ENCODE data around the gene GCH1. TPM values are rescaled to one million over a fixed set of nuclear protein-coding genes. Genes with fewer than 3 reads are reported as not detected.
"Not testable (repeated sequence)": the region's sequence is repeated elsewhere in the genome, so short reads cannot be mapped to it uniquely, and the experiment has no call there.

The GCH1 gene
- total RNA-seq, 1 donor from 2014 or later, result 4.6 TPM

DNA sequence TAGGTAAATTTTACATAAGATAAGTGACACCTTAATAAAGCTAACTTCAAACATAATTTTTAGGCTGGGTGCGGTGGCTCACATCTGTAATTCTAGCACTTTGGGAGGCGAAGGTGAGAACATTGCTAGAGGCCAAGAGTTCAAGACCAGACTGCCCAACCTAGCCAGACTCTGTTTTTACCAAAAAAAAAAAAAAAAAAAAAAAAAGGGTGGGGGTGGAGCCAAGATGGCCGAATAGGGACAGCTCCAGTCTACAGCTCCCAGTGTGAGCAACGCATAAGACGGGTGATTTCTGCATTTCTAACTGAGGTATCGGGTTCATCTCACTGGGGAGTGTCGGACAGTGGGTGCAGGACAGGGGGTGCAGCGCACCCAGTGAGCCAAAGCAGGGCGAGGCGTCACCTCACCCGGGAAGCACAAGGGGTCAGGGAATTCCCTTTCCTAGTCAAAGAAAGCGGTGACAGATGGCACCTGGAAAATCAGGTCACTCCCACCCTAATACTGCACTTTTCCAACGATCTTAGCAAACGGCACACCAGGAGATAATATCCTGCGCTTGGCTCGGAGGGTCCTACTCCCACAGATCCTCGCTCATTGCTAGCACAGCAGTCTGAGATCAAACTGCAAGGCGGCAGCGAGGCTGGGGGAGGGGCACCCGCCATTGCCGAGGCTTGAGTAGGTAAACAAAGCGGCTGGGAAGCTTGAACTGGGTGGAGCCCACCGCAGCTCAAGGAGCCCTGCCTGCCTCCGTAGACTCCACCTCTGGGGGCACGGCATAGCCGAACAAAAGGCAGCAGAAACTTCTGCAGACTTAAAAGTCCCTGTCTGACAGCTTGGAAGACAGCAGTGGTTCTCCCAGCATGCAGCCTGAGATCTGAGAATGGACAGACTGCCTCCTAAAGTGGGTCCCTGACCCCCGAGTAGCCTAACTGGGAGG is 32.2 kb downstream of the GCH1 start:
- DNase-seq (ENCODE audit: low read depth in 2 of 2), result not testable (repeated sequence)

DNA sequence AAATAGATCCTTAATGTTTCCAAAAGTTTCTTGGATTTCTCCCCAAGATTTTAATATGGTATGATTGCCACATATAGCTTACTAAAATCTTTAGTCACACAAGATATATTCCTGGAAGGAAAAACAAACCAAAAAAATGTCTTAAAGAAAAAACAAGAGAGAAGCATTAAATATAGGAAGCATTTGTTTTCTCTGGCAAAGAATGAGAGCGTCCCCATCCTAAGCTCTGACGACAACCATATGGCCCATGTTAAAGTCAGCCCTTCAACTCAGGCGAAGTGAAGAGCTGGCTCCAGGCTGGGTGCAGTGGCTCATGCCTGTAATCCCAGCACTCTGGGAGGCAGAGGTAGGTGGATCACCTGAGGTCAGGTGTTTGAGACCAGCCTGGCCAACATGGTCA is 35.6 kb downstream of the GCH1 start:
- DNase-seq (ENCODE audit: low read depth in 2 of 2), result peak in 1 of 2 donors; percentile 20

GRCh38 chr14:54866588-54866987 is 36.0 kb downstream of the GCH1 start:
- DNase-seq (ENCODE audit: low read depth in 2 of 2), result peak in 1 of 2 donors; percentile 47

- no peak for DNase-seq (ENCODE audit: low read depth in 2 of 2)
Observed at GRCh38 chr14:54864526-54864925, 38.1 kb downstream of the GCH1 start.

DNA sequence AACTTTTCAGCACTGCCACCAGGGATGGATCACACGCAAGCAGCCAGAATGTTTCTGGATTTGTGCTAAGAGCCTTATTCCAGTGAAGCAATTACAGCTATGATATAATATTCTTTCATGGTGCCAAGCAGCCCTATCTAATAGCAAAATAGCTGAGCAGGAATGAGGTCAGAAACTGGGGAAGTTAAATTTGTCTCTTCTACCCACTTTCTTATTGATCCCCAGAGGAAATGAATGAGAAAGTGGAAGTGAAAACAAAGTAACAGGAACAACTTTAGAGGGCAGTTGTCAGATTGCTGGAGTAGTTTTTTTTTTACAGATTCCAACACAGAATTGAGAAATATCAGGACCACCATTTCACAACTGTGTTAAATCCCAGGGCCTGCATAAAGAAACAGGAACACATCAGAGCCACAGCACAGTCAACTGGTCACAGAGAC is 44.8 kb downstream of the GCH1 start:
- no peak for DNase-seq (ENCODE audit: low read depth in 2 of 2)

- no peak for DNase-seq (ENCODE audit: low read depth in 2 of 2)
Observed at GRCh38 chr14:54856152-54856551, 46.5 kb downstream of the GCH1 start.

- DNase-seq (ENCODE audit: low read depth in 2 of 2), result no peak
Observed at GRCh38 chr14:54854181-54854580, 48.4 kb downstream of the GCH1 start.

GRCh38 chr14:54853339-54853738 is 49.3 kb downstream of the GCH1 start:
- DNase-seq (ENCODE audit: low read depth in 2 of 2), result no peak

DNA sequence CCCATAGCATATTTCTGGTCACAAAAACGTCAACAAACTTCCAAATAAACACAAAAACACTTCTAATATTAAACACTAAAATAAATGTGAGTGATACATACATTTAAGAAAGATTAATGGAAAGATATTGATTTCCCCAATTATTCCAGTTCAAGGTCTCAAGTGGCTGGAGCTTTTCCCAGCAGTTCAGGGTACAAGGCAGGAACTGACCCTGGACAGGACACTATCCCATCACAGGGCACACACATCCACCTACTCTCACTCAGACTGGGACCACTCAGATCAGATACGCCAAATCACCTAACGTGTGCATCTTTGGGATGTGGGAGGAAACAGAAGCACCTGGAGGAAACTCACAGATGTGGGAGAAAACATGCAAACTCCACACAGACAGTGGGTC is 50.4 kb downstream of the GCH1 start:
- DNase-seq (ENCODE audit: low read depth in 2 of 2), result no peak

DNA sequence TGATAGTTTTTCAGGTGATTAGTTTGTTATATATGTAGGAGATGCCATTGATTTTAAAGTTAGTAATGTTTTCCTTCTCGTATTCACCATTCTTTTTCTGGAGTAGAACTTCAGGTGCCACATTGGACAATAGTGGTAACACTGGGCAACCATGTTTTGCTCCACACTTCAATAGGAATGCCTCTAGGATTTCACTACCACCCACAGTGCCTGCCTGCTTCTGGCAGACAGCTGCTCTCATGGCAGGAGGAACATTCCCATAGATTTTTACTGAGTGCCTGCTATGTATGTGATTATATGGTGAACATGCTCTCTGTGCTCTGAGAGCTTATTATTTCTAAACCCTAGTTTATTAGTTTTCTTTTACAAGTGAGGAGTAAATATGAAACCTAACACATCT is 53.7 kb downstream of the GCH1 start:
- no peak for DNase-seq (ENCODE audit: low read depth in 2 of 2)

- no peak for DNase-seq (ENCODE audit: low read depth in 2 of 2)
Observed at GRCh38 chr14:54845641-54846040, 57.0 kb downstream of the GCH1 start.

DNA sequence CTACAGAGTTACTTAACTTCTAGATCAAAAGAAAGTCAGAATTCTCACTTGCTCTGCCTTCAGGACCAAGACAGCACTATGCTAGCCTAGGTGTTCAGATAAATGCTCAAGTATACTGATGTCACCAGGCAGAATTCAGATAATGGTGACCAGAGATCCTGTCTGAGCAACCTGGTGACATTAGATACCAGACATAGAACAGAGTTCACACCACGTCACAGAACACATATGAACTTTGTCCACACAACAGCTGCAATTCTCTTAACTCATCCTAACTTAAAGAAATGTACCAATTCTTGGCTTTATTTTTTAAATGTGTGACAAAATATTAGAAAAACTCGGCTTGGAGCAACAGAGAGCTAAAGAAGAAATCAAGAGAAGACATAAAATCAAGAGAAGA is 58.1 kb downstream of the GCH1 start:
- no peak for DNase-seq (ENCODE audit: low read depth in 2 of 2)

DNA sequence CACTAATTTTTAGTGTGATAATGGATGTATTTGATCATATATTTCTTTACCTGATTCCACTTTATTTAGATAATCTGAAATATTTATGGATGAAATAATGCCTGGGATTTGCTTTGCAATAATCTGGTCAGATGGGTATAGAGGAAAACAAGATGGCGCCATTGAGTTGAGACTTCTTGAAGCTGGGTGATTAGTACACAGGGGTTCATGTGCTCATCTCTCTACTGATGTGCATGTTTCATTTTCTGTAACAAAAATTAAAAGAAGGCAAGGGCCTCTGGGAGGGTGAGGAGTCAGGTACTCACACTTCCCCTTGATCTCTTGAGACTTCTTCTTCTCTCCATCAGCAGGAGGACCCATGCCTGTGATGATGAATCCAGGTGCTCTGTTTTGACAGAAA is 61.8 kb downstream of the GCH1 start:
- DNase-seq (ENCODE audit: low read depth in 2 of 2), result no peak

- DNase-seq (ENCODE audit: low read depth in 2 of 2), result no peak
Observed at GRCh38 chr14:54840336-54840735, 62.3 kb downstream of the GCH1 start.

DNA sequence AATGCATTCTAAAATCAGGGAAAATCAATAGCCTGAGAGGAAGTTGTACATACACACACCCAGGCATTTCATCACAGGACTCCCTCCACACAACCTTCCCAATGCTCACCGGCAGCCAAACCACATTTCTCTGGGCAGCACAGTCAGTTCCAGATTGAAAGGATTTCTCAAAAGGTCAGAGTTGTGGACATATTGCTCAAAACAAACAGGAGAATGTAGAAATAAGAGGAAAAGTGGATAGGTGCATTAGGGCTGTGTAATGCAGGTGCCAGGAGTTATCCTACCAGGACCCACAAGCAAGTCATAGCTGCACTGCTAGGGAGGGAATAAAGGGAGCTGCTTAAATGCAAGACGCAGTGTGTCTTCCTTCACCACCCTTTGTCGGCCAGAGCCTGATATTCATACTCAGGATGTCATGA is 62.9 kb downstream of the GCH1 start:
- no peak for DNase-seq (ENCODE audit: low read depth in 2 of 2)

DNA sequence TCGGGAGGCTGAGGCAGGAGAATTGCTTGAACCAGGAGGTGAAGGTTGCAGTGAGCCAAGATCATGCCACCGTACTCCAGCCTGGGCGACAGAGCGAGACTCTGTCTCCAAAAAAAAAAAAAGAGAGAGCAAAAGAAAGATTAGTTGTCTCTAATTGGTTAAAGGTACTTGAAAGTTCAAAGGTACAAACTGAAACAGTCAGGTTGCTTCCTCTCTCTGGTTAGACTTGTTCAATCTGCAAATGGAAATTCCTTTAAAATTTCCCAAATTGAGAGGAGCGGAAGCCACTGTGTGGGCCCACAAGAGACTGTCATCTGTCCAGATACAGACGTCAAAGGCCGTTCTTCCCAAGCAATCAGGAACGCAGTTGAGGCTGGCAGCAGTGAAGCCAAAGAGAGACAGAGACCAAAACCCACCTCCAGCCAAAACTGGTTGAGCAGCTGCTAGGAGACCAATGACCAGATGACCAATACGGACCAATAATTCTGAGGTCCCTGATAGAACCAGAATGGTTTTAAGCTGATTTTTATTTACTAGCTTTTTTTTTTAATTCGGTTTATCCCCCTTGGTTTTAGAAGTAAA is 63.6 kb downstream of the GCH1 start:
- DNase-seq (ENCODE audit: low read depth in 2 of 2), result no peak

DNA sequence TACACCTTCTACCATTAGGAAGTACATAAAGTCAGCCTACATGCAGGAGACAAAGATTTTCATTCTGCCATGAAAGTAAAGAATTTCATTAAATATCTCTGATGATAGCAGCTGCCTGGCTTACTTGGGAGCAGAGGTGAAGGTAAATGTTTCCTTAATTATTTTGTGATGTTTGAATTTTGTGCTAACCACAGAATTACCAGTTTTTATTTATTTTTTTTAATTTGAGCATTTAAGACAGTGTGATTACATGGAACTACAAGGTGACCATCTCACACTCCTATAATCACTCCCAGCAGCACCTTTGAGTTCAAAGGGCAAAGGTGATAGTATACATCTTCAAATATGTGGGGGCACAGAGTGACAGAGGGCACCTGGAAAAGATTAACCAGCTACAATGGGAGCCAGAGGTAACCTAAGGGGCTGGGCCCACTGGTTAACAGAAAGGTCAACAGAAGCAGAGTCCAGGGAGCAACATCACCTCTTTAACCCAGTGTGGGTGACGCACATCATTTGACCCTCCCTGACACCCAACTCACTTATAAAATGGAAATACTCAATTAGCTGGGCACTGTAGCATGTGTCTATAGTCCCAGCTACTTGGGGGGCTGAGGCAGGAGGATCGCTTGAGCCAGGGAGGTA is 65.0 kb downstream of the GCH1 start:
- DNase-seq (ENCODE audit: low read depth in 2 of 2), result no peak

GRCh38 chr14:54836231-54836630 is 66.4 kb downstream of the GCH1 start:
- DNase-seq (ENCODE audit: low read depth in 2 of 2), result no peak

GRCh38 chr14:54834727-54835126 is 67.9 kb downstream of the GCH1 start:
- DNase-seq (ENCODE audit: low read depth in 2 of 2), result no peak

- DNase-seq (ENCODE audit: low read depth in 2 of 2), result no peak
Observed at GRCh38 chr14:54834081-54834480, 68.5 kb downstream of the GCH1 start.

DNA sequence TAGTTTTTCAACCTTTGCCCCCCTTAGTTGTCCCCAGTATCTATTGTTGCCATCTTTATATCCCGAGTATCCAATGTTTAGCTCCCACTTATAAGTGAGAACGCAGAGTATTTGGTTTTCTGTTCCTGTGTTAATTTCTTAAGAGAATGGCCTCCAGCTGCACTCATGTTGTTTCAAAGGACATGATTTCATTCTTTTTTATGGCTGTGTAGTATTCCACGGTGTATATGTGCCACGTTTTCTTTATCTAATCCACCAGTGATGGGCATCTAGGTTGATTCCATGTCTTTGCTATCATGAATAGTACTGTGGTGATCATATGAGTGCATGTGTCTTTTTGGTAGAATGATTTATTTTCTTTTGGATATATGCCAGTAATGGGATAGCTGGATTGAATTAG is 72.0 kb downstream of the GCH1 start:
- DNase-seq (ENCODE audit: low read depth in 2 of 2), result no peak

- DNase-seq (ENCODE audit: low read depth in 2 of 2), result no peak
Observed at GRCh38 chr14:54829486-54830224, 73.0 kb downstream of the GCH1 start.

Measured in dermis microvascular lymphatic vessel endothelial cell (primary cell).